ENCODE measurements around the gene VAPB.

Gene VAPB

DNA sequence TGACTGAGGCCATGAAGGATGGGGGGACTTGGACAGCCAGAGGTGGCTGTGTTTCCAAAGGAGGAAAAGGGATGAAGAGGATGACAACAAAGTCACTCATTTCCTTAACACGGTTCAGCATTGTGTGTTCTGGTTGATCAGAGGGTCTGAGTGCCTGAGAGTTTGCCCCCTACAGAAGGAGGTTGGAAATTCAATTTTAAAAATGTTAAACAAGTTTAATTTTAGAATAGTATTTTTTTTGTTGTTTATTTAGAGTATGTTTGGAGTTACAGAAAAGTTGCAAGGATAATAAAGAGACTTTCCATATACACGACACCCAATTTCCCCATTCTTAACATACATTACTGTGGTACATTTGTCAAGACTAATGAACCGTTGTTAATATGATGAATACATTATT, 10.3 kb upstream of the VAPB start:
- TF ChIP-seq, protein P1, sequence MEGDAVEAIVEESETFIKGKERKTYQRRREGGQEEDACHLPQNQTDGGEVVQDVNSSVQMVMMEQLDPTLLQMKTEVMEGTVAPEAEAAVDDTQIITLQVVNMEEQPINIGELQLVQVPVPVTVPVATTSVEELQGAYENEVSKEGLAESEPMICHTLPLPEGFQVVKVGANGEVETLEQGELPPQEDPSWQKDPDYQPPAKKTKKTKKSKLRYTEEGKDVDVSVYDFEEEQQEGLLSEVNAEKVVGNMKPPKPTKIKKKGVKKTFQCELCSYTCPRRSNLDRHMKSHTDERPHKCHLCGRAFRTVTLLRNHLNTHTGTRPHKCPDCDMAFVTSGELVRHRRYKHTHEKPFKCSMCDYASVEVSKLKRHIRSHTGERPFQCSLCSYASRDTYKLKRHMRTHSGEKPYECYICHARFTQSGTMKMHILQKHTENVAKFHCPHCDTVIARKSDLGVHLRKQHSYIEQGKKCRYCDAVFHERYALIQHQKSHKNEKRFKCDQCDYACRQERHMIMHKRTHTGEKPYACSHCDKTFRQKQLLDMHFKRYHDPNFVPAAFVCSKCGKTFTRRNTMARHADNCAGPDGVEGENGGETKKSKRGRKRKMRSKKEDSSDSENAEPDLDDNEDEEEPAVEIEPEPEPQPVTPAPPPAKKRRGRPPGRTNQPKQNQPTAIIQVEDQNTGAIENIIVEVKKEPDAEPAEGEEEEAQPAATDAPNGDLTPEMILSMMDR (IDR thresholded peaks at IDR 0.05): no peak
- no peaks in the 10 kb centered on the region for H3K4me1 ChIP-seq (ENCODE audit: control insufficient read depth in 1 of 2, insufficient read depth in 1 of 2, low read depth in 1 of 2, low read length in 1 of 2)
- H3K27me3 ChIP-seq: peaks cover 53% of the 10 kb centered on the region
- H3K9me3 ChIP-seq: no peaks in the 10 kb centered on the region
- H3K4me3 ChIP-seq (ENCODE audit: low read depth in 1 of 2, low read length in 1 of 2): no peak overlapping the region
- H3K27ac ChIP-seq: no peak overlapping the region
- H3K36me3 ChIP-seq: no peaks in the 10 kb centered on the region

DNA sequence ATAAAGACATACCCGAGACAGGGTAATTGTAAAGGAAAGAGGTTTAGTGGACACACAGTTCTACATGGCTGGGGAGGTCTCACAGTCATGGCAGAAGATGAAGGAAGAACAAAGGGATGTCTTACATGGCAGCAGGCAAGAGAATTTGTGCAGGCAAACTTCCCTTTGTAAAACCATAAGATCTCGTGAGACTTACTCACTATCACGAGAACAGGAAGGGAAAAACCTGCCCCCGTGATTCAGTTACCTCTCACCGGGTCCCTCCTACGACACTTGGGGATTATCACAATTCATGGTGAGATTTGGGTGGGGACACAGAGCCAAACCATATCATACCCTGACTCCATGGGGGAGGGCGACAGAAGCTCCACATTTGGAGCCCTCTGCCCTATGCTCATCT, 7.4 kb upstream of the VAPB start:
- H3K9me3 ChIP-seq: no peaks in the 10 kb centered on the region
- no peaks in the 10 kb centered on the region for H3K4me1 ChIP-seq (ENCODE audit: control insufficient read depth in 1 of 2, insufficient read depth in 1 of 2, low read depth in 1 of 2, low read length in 1 of 2)
- peaks cover 60% of the 10 kb centered on the region for H3K27me3 ChIP-seq
- no peak overlapping the region for H3K27ac ChIP-seq
- TF ChIP-seq, protein P1 (IDR thresholded peaks at IDR 0.05): no peak
- H3K36me3 ChIP-seq: no peaks in the 10 kb centered on the region
- no peak overlapping the region for H3K4me3 ChIP-seq (ENCODE audit: low read depth in 1 of 2, low read length in 1 of 2)

DNA sequence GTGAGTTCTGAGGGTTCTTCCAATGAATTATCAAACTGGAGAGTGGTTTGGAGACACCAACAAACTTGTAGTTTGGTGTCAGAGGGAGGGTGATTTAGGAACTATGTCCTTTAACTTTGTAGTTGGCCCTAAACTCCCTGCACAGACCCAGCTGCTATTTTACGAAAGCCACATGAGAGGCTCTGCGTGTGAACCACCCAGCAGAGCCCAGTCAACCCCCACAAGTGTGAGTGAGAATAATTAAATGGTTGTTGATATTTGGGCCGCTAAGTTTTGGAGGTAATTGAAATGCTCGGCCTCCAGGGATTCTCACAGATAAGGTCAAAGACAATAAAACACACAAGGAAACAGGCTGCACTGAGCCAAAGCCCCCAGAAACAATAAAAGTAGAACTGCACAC, 6.9 kb upstream of the VAPB start:
- no peaks in the 10 kb centered on the region for H3K36me3 ChIP-seq
- no peaks in the 10 kb centered on the region for H3K4me1 ChIP-seq (ENCODE audit: control insufficient read depth in 1 of 2, insufficient read depth in 1 of 2, low read depth in 1 of 2, low read length in 1 of 2)
- H3K27ac ChIP-seq: no peak overlapping the region
- H3K4me3 ChIP-seq (ENCODE audit: low read depth in 1 of 2, low read length in 1 of 2): no peak overlapping the region
- no peaks in the 10 kb centered on the region for H3K9me3 ChIP-seq
- H3K27me3 ChIP-seq: peaks cover 56% of the 10 kb centered on the region
- TF ChIP-seq, protein P1 (IDR thresholded peaks at IDR 0.05): no peak

DNA sequence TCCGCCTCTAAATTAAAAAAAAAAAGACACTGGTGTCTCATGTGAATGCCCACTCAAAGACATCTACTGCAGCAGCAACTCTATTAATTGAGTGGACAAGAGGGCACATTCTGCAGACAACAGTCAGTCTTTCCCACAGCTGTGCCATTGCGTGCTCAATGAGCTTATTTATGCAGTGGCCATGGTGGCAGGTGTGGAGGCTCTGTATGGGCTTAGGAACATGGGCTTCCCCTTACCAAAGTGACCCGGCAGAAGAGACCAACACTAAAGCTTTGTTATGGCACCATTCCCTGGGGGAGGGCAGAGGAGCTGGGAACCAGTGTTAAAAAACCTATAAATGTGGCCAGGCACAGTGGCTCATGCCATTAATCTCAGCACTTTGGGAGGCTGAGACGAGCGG, 4.2 kb upstream of the VAPB start:
- Histone ChIP-seq H3K27ac (no peak overlapping the region), H3K4me3 (ENCODE audit: low read depth in 1 of 2, low read length in 1 of 2) (no peak overlapping the region), H3K9me3 (no peaks in the 10 kb centered on the region), H3K27me3 (peaks cover 31% of the 10 kb centered on the region), H3K4me1 (ENCODE audit: control insufficient read depth in 1 of 2, insufficient read depth in 1 of 2, low read depth in 1 of 2, low read length in 1 of 2) (peaks cover 9 to 10% of the 10 kb centered on the region in 2 experiments), H3K36me3 (no peaks in the 10 kb centered on the region)
- TF ChIP-seq, protein P1 (IDR thresholded peaks at IDR 0.05): no peak

DNA sequence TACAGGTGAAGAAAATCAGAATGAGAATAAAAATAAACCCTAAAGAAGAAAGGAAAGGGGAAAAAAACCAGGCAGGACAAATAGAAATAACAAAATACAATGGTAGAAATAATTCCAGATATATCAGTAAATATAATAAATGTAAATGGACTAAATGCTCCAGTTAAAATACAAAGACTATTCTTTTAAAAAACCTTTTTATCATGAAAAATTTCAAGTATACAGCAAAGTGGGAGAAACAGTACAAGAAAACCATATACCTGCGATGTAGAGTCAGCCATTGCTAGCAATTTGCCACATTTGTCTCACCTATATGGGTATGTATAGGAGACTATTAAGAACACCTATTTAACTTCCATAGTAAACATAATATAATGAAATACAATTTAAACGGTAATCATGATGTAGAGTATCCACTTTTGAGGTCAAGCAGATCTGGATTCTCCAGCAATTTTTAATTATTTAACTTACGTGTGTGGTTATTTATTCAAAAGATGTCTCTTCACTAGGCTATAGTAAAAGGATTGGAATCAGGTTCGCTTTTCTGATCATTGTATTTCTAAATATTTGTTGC, 914 bp upstream of the VAPB start:
- H3K27ac ChIP-seq: no peak overlapping the region
- H3K9me3 ChIP-seq: no peaks in the 10 kb centered on the region
- peaks cover 34% of the 10 kb centered on the region in 2 experiments for H3K4me1 ChIP-seq (ENCODE audit: control insufficient read depth in 1 of 2, insufficient read depth in 1 of 2, low read depth in 1 of 2, low read length in 1 of 2)
- peaks cover 23% of the 10 kb centered on the region for H3K27me3 ChIP-seq
- TF ChIP-seq, protein P1 (IDR thresholded peaks at IDR 0.05): no peak
- peaks cover 7% of the 10 kb centered on the region for H3K36me3 ChIP-seq
- H3K4me3 ChIP-seq (ENCODE audit: low read depth in 1 of 2, low read length in 1 of 2): peak overlapping the region; percentile 84 to 94

Data from neutrophil (primary cell).